HG03196 (cell line): ENCODE measurements around the gene PGLYRP4.

Source experiments
- ATAC-seq: cut with Tn5 transposase; IDR thresholded peaks from one replicate; pipeline ENCODE4 v1.9.1; 2021; ENCODE audit not compliant: unreplicated experiment

PGLYRP4 gene, protein sequence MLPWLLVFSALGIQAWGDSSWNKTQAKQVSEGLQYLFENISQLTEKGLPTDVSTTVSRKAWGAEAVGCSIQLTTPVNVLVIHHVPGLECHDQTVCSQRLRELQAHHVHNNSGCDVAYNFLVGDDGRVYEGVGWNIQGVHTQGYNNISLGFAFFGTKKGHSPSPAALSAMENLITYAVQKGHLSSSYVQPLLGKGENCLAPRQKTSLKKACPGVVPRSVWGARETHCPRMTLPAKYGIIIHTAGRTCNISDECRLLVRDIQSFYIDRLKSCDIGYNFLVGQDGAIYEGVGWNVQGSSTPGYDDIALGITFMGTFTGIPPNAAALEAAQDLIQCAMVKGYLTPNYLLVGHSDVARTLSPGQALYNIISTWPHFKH

DNA sequence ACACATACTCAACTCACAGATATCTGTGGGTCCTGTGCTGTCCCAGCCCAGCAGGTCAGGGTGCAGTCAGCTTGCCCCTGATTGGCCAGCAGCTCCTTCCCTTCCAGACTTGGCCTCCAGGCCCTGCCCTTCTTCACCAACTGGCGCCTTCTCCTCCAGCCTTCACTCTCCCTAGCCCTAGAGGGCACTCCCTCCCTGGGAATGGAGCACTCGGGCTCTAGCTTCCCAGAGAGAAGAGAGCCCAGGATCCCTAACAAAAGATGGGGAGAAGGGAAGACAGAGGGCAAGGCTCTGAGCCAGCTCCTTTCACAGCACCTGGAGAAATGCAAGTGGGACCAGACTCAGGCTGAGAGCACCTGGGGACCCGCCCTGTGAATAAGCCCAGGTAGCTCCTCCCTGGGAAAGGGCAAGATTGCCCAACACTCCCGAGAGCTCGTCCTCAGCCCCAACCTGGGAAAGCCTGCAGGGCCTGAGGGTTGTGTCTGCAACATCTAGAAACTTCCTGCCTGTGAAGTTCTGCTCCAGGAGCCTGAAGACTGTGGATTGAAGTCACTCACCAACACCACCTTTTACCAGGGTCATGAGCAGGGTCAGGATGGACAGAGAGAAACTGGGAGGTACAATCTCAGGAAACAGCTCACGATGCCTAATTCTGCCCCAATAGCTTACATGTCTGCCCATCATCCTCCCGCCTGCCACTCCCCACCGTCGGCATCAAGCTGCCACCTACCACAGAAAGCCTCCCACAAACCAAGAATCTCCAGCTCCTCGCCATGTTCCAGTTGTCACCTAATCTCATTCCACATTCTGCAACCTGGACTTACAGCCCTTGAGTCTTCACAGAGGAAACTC lies at the start of gene PGLYRP4:
PGLYRP4 (minus strand) TSS at position 331 of the 852 bp plus-strand sequence. CDS start 909 bp downstream, outside the sequence.
- ATAC-seq: no peak

GRCh38 chr1:153397924-153398651 lies 49.4 kb upstream of the PGLYRP4 start:
- ATAC-seq: no peak

DNA sequence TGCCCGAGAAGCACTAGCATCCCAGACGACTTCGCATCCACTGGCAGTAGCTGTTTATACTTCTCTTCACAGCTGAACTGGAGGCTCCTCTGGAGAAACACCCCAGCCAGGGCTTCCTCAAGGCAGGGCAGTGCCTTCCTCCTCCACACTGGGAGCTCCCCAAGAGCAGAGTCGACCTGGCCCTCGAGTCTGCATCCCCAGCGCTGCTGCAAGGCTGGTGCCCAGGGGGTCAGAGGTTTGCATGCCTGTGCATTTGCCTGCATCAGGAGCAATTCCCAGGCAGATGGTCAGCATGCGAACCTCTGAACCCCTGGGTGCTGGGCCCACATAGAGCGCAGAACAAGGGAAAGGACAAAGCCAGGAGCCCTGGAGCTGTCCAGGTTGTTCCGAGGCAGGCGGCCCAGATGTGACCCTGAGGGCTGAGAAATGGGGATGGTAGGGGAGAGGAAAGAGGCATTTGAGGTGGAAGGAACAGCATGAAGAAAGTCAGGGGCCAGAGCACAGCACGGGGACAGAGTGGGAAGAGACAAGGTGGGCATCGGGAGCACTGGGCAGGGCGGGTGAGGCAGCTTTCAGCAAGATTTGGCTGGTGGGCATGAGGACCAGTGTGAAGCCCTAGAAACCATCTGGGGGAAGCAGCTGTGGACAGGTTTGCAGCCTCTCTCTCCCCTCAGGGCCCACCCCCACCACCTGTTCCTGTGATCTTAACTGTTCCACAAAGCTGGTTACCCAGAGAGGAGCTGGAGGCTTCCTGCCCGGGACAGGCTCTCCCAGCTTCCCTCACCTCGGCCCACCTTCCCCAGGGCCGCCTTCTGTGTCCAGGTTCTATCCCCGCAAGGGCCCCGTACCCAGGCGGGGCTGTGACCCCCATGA lies 48.6 kb upstream of the PGLYRP4 start:
- no peak for ATAC-seq

DNA sequence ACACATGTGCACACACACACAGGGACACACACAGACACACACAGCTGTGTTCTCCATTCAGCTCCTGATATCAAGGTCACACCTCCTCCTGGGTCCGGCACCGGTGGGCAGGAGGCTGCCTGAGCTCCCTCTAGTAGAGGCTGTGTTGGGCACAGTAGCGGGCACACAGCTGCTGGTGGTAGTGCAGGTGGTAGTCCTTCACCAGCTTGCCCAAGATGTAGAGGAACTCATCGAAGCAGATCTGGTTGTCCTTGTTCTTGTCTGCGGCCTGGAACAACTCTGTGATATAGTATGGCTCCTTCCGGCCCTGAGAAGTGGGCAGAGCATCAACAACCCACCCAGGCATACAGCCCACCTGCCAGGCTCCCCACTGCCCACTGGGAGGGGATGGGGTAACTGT lies 47.8 kb upstream of the PGLYRP4 start:
- no peak for ATAC-seq

DNA sequence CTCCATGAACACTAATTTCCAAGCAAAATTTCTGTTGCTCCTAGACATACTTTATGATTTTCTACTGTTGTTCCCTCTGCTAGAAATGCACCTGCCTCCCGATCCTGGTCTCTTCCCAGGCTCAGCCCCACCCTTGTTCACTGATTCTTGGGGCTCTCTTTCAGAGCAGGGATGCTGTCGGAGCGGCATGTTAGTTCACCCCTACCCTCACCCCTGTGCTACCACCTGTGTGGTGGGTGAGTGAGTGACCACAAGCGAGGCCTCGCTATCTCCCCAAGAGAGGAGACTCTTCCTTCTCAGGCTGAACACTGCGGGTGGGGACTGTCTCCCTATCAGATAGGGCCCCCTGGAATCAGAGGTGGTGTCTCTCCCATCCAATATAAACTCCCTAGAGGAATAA lies 47.1 kb upstream of the PGLYRP4 start:
- no peak for ATAC-seq

DNA sequence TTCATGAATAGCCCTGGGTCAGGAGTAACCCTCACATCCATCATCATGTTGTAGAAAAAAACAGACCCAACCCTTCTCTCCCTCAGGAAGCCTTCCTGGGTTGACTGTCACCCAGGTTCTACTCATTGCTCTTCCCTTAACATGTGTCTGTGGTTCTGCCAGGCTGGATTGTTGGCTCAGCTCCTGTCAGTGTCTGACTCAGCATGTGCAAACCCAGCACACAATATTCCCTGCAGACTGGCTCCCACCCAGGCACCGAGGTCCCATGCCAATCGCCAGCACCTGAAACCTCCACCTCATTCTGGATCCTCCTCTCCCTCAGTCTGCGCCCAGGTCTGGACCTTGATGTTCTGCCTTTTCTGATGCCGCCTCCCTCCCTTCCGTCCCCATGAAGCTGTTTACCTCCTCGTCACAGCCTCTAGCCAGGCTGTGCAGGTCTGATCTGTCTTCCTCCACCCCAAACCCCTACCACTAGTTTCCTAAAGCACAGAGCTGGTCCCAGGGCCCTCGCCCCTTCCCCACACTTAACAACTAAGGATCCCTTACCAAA lies 46.6 kb upstream of the PGLYRP4 start:
- ATAC-seq: no peak

DNA sequence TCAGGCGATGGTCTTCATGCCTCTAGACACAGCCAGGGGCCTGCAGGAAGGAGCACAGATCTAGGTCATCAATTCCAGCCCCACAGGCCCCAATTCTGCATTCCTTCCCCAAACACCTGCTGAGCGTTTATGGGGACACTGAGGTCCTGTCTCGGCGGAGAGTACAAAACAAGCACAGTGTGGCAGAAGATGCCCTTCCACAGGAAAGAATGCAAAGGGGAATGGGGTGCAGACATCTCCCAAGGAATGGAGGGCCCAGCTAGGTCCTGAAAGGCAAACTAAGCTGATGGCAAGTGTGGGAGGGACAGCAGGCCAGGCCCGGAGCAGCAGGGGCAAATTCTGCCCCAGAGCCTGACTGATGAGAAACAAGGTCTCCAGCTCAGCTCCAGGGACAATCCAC lies 45.8 kb upstream of the PGLYRP4 start:
- no peak for ATAC-seq

- no peak for ATAC-seq
Observed at GRCh38 chr1:153393926-153394325, 45.3 kb upstream of the PGLYRP4 start.

DNA sequence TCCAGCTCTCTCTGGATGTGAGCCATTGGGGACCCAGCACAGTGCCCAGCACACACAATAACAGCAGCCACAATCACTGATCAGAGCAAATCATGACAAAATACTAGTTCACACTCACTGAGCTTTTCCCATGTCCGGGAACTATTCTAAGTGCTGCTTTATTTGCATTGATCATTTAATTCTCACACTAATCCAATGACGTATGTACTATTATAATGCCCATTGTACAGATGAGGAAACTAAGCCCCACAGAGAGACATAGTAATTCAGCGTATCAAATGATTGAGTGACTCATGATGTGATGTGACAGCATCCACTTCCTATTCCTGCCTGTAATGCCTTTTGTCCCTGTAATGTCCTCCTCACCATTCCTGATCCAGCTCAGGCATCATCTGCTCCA lies 44.2 kb upstream of the PGLYRP4 start:
- ATAC-seq: no peak

DNA sequence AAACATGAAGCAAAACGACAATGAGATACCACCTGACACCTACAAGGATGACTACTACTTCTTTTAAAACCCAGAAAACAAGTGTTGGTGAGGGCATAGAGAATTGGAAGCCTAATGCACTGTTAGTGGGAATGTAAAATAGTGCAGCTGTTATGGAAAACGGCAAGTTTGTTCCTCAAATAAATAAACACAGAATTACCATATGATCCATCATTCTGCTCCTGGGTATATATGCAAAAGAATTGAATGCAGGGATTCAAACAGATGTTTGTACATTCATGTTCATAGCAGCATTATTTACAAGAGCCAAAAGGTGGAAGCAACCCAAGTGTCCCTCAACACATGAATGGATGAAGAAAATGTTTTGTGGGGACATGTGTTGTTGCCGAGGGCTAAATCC lies 43.6 kb upstream of the PGLYRP4 start:
- ATAC-seq: no peak

GRCh38 chr1:153390938-153391710 lies 42.5 kb upstream of the PGLYRP4 start, which contains the start of gene S100A8:
Gene S100A8 (minus strand): TSS chr1:153391073. CDS start chr1:153390535, 538 bp downstream.
- no peak for ATAC-seq

DNA sequence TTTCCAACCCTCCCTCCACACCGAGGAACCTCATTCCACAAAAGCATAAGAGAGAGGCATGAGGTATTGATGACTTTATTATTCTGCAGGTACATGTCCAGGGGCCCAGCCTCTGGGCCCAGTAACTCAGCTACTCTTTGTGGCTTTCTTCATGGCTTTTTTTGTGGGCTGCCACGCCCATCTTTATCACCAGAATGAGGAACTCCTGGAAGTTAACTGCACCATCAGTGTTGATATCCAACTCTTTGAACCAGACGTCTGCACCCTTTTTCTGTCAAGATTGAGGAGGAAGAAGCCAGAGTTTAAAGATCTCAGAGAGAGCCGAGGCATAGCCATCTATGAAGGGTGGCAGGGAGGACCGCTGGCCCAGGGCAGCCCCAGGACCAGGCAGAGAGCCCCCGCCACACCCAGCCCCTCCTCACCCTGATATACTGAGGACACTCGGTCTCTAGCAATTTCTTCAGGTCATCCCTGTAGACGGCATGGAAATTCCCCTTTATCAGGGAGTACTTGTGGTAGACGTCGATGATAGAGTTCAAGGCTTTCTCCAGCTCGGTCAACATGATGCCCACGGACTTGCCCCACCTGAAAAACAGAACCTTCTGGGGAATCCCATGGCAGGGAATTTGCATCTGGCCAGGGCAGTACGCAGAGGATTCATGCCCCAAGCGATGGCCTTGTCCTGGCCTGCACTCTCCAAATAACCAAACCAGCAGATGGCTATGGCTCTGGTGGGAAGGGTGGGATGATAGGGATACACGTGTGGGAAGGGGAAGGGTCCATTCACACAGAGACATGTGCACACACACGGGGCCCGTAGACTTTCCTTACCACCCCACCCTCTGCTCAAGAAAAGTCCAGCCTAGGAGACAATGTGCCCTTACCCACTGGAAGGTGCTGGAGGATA lies 41.6 kb upstream of the PGLYRP4 start:
- ATAC-seq: no peak

GRCh38 chr1:153389401-153389800 lies 40.8 kb upstream of the PGLYRP4 start:
- ATAC-seq: no peak

DNA sequence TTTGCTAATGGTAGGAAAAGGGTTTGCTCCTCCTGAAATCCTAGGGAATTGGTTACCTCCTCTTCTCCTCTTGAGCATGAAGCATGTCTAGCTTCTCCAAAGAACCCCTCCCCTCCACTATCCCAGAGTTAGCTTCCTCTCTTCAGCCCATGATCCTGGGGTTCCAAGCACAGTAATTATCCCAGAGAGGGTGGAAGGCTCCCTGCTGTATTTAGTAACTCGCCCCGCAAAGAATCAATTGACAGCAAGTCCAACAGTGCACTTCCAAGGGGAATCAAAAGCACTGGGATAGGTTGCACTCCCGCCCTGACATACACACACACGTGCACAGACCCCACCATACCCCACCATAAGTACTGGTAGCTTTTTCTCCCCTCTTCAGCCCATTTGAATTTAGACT lies 39.1 kb upstream of the PGLYRP4 start:
- ATAC-seq: no peak

GRCh38 chr1:153387001-153387400 lies 38.4 kb upstream of the PGLYRP4 start:
- ATAC-seq: no peak

- ATAC-seq: no peak
Observed at GRCh38 chr1:153386500-153386901, 37.9 kb upstream of the PGLYRP4 start.

- ATAC-seq: no peak
Observed at GRCh38 chr1:153384958-153385580, 36.4 kb upstream of the PGLYRP4 start.

DNA sequence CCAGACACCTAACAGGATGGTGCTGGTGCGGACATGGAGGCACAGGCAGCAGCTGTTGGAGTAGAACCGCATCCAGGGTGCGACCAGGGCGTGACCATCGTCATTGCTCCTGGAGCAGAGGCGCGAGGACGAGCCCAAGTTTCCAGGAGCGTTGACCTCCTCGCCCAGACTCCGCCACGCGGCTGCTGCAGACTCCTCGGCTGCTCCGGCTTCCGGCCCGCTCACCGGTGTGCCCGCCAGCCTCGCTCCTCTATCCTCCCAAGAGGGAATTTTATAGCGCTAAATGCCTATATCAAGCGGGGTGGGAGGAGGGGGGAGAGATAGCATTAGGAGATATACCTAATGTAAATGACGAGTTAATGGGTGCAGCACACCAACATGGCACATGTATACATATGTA lies 32.1 kb upstream of the PGLYRP4 start:
- no peak for ATAC-seq
